ENCODE data around the gene CNTNAP2.
"Not testable (repeated sequence)": the region's sequence is repeated elsewhere in the genome, so short reads cannot be mapped to it uniquely, and the experiment has no call there.

CNTNAP2 gene

DNA sequence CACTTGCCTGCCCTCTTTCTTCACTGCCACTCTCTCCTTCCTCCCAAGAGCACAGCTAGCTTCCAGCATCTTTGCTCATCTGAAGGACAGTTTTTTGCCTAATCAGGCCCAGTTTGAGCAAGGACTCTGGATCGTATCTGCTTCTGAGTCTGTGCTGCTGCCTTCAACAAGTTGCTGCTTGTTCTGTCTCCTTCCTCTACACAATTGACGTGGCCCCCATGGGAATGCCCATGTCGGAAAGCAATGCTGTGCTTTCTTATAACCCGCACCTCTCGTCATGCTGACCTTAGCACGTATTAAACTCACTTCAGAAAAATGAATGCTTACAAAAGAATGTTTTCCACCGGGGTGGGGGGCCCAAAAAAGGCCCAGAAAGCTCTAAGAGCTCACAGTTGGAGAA lies 2149.3 kb downstream of the CNTNAP2 start:
- no peak for DNase-seq (ENCODE audit: low spot score)

DNA sequence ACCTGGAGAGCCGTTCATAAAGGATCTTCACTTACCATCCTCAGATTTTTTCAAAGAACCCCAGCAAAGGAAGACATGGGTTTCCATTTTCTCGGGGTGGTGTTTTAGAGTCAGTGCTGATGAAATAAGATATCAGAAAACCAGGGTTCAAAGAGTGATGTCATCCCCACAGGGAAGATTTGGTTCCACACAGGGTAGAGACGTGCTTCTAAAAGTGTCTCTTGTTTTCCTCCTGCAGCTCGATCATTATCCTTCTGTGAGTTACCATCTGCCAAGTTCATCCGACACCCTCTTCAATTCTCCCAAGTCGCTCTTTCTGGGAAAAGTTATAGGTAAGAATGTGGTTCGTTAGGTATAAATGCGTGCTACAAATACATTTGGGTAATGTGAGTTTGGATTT lies 2150.2 kb downstream of the CNTNAP2 start:
- no peak for DNase-seq (ENCODE audit: low spot score)

DNA sequence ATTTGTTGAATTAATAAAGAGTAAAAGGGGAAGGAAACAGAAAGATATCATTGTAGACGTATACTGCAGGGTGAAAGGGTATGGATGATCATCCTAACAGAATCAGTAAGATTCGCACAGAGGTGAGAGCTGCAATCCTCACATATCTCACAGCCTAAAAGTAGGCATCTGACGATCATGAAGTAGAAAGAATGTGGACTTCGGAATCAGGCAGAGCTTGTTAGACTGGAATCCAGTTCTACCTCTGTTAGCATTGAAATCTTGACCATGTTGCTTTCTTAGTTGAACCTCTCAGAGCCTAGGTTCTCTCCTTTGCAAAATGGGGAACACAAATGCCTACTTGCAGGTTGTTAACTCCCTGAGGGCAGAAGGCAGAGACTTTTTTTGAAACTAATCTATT lies 2154.0 kb downstream of the CNTNAP2 start:
- no peak for DNase-seq (ENCODE audit: low spot score)

DNA sequence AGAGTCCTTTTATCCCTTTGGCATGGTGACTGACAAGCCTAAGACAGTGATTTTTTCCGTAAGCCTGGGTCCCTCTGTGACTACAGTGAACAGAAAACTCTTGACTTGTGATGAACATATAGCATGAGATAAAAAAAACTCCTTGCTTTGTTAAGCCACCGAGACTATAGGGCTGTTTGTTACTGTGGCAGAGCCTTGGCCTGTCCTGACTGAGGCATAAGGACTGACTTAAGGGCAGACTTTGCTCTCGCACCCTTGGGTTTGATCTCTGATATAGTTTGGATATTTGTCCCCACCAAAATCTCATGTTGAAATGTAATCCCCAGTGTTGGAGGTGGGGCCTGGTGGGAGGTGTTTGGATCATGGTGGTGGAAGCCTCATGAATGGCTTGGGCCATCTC lies 2157.5 kb downstream of the CNTNAP2 start:
- DNase-seq (ENCODE audit: low spot score) = no peak

DNA sequence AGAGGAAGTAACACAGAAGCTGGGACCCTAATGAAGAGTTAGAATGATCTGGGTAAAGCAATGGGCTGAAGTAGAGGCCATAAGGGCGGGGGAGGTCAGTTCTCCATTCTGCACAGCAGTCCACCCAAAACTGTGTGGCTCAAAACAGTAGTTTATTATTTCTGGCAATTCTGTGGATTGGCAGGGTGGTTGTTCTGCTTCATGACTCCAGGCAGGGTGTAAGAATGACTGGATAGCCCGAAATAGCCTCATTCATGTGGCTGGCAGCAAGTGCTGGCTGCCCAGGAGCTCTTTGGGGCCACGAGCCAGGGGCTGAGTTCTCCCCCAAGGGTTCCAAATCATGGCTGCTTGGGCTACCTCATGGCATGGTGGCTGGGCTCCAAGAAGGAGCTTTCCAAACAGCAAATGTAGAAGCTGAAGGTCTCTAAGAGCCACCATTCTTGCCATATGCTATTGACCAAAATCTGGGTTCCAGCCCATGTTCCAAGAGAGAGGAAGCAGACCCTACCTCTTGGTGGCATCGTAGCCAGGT lies 2158.8 kb downstream of the CNTNAP2 start:
- DNase-seq (ENCODE audit: low spot score) = no peak

DNA sequence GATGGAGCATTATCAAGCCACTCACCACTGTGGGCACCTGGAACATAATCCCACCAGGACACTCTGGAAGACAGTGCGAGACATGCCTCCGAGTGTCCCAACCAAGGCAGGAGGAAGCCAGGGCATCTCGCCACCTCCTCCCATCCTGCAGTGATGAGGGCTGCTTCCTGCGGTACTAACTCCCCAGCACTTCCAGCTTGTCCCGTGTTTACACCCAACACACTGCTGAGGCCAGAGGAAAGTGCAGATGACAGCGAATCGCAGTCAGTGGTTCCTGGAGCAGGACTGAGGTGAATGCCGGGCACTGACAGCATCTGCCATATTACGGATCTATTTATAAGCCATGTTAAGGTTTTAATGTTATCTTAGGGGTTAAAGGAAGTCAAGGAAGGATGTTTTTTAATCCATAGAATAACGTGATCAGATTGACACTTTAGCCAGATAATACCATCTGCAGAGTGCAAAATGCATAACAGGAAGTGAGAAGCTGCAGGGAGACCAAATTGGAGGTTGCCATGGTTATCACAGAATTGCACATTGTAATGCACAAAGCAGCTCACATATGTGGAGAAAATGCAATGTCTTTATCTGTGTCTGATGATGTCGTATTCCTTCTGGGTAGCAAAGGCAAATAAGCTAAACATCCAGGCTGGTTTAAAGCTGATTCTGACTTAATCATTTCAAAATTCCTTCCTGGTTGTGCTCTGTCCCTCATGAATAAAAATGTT lies 2159.9 kb downstream of the CNTNAP2 start:
- no peak for DNase-seq (ENCODE audit: low spot score)

DNA sequence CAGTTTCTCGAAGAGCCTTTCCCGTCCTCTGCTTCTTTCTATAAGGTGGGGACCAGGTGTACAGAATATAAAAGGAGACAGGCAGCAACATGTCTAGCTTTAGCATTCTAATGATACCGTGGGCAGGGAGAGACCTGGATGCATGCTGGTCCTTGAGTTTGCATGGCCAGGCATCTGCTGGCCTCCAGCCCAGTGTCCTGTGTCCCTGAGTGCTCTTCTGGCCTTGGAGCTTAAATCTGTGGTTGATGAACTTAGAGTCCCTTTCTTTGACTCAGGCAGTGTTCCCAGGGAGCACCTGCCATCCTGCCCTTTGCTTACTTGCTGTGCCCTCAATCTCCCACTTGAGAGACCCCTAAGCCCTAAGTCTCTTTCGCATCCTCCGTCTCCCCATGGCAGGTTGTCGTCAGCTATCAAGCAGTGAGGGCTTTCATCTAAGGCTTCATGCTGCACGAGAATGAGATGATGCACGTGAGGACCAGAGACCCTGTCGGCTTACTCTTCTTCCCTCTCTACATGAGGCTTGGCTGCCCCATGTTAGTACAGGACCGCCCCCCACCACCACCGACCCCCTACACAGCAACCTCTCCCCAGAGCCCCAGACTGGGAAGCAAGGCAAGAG lies 2160.6 kb downstream of the CNTNAP2 start:
- no peak for DNase-seq (ENCODE audit: low spot score)

DNA sequence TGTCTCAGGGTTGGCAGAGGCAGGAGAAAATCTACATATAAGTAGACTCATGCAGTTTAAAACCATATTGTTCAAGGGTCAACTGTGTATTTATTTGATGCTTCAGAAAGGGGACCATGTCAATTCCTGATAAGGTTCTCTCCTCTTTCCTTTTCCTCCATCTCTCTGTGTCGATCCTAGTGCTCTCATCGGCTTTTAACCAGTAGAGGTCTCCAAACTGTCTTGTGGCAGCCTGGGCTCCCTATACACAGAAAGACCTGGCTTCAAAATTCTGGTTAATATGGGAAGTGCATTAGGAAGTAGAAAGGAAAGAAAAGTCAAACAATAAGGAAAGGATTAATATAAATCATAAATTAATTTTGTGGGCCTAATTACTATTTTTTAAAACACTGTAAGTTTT lies 2169.5 kb downstream of the CNTNAP2 start:
- no peak for DNase-seq (ENCODE audit: low spot score)

DNA sequence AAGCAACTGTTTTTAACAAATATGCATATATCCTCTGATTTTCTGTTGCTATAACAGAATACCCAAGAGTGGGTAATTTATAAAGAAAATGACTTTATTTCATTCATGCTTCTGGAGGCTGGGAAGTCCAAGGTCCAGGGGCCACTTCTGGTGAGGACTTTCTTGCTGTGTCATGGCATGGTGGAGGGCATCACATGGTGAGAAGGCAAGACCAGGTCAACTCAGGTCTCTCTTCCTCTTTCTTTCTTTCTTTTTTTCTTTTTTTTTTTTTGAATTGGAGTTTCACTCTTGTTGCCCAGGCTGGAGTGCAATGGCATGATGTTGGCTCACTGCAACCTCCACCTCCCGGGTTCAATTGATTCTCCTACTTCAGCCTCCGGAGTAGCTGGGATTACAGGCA lies 2170.9 kb downstream of the CNTNAP2 start:
- no peak for DNase-seq (ENCODE audit: low spot score)

DNA sequence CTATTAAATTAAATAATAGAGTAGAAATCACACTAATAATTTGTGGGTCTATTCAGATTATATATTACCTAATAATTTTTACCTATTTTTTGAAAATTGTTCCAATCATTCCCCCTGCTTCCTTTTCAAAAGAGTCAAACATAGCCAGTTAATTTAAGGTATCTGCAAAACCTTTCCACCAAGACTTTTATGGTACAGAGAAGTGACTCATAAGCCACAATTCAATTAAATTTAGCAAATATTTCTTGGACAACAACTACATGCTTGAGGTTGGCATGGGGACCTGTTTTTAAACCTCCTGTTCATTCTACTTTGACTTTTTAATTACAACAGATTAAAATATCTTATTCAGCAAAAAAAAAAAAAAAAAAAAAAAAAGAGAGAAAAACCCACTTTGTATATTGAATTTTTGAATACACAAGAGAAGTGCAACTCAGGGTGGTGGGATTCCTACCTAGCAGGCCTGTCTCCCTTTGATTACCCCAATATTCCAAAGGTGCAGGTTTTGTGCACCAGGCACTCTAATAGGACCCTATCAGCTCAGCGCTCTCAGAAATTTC lies 2172.1 kb downstream of the CNTNAP2 start:
- no peak for DNase-seq (ENCODE audit: low spot score)

DNA sequence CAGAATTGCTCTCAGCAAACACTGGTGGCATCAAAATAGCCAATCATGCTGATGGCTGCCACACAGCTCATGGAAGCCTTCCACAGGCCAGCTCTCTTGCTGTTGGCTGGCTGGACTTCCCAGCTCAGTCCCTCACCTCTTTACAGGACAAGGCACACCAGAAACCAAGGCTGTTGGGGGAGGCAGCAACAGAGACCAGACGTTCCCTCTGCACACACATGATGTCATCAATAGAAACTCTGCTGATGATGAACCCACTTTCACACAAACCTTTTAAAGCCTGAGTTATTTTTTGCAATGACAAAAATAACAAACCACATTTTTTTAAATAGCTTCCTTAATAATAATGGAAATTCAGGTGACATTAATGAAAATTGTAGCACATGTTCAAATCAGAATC lies 2173.0 kb downstream of the CNTNAP2 start:
- no peak for DNase-seq (ENCODE audit: low spot score)

DNA sequence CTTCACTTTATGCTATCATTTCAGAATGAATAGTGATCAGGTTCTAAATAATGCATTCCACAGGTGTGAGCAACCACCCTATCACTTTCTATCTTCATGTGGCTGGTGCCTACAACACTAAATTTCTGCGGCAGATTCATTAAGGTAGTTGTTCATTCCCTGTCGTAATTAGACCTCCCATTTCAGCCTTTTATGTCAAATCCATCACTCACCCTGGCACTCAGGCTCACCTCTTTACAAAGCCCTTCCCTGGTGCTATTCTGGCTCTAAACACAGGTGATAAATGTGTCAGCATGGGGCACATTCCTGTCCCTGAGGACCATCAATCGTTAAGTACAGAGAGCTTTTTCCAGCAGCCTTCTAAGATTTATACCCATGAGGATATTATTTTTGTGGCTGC lies 2173.9 kb downstream of the CNTNAP2 start:
- DNase-seq (ENCODE audit: low spot score) = no peak

DNA sequence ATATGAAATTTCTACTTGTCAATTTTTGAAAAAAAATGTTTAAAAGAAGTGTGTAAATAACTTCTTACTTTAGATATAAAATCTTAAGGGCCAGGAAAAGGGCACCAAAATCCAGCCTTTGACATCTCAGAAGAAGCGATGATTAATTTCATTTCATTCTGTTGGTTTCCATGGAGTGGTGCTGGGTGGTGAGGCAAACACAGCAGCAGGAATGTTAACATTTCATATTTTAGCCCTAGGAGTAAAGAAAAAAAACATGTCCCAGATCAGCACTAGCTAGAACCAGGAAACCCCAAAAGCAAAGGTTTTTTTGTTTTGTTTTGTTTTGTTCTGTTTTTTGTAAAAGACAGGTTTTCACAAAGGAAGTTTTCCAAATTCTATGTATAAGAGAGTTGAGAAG lies 2175.2 kb downstream of the CNTNAP2 start:
- DNase-seq (ENCODE audit: low spot score) = no peak

DNA sequence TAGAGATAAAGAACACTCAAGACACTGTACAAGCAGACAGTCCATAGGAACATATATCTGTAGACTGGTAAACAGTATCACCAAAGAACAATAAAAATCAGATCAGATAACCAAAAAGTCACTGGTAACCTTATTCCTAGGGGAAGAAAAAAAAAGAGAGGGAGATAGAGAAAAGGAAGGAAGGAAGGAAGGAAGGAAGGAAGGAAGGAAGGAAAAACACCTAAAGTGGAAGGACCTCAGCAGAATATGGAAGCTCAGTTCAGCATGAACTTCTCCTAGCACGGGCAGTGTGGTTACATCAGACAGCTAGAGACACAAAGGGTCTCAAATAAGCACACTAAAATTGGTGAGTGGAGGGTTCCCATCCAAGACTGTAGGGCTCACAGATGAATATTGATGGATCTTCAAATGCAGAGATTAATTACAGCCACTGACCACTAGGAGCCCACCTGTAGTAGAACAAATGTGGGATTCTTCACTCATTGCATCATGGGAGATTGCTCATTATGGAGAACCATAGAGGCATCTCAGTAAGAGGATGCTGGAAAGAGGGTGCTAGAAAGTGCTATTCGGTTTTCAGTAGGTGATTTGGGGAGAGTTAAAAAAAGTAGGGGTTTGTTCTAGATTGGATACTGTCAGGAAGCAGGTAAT lies 2180.5 kb downstream of the CNTNAP2 start:
- no peak for DNase-seq (ENCODE audit: low spot score)

DNA sequence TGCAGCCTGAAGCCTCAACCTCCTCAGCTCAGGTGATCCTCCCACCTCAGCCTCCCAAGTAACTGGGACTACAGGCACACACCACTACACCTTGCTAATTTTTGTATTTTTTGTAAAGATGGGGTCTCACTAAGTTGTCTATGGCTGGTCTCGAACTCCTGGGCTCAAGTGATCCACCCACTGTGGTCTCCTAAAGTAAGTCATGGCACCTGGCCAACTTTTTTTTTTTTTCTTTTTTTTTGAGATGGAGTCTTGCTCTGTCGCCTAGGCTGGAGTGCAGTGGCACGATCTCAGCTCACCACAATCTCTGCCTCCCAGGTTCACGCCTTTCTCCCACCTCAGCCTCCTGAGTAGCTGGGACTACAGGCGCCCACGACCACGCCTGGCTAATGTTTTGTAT lies 2182.2 kb downstream of the CNTNAP2 start:
- not testable (repeated sequence) for DNase-seq (ENCODE audit: low spot score)

DNA sequence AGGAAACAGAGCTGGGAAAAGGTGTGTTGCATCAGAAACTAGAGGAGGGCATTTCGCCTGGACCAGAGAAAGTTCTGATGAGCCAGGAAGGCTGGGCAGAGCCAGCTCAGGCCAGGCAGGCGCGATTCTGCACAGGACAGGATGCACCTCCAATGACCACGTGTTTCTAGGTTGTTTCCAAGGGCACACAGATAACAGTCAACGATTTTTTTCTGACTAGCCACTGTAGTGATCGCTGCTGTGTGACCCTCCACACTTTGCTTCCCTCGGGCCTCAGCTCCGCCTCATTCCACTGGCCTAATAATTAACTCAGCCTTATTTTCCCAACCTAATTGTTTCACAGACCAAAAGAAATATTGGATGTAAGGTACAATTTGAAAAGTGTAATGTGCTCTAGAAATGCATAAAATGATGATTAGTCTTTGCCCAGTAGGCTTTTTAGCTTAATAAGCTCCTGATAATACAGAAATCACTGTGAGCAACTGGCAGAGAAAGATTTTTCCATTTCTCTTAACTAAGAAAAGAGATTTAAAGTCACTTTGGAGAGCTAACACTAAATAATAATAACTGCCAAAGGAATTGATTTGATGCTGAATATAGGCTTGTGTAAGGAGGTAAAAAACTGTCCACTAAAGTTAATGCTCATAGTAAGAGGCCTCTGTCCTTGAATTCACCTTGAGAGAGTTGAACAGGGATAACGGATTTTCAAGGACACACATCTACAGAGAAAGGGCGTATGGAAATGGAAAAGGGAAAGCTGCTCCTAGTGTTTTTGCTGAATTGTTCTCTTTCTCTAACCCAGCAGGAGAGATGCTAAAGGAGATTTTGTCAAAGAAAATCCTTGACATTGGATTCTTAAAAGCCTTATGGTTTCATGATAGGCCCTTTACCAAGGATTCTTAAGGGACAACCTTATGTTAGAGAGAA lies 2183.0 kb downstream of the CNTNAP2 start:
- DNase-seq (ENCODE audit: low spot score) = no peak

DNA sequence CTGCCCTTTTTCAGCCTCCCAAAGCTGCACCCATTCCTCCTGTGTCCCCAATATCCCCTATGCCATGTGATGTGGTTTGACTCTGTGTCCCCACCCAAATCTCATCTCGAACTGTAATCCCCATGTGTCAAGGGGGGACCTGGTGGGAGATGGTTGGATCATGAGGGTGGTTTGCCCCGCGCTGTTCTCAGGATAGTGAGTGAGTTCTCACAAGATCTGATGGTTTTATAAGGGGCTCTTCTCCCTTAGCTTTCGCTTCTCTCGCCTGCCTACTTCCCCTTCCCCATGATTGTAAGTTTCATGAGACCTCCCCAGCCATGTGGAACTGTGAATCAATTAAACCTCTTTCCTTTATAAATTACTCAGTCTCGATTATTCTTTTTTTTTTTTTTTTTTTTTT lies 2185.8 kb downstream of the CNTNAP2 start:
- DNase-seq (ENCODE audit: low spot score) = not testable (repeated sequence)

DNA sequence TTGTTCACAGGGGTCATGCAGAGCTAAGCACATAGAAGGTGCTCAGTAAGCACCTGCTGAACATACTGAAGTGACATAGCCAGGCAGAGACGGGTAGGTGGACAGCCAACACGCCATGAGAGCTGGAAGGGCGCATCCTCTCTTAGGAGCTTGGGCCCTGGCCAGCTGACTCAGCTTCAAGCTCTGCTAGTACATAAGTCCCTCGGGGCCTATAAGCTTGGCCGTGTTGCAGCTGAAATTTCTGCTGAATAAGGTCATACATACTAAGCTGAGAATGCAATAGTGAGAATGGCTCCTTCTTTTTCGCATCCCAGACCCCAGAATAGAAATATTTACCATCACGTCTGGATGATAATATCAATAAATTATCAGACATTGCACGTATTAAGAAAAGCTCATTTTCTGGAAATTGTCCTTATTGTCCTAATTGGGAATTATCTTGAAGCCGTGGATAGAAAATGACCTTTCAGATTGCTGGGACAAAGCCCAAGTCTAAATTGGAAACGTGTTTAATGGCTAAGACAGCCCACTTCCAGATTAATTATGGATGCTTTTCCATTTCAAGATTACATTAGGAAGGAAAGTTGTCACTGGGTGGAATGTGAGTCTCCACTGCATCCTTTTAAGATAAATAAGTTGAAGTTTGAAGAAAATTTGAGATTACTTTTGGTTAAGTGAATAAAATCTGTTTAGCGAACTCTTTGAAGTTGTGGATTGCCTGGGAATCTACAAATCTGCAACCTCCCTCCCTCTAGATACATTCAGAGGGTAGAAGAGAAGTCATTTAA lies 2186.9 kb downstream of the CNTNAP2 start:
- no peak for DNase-seq (ENCODE audit: low spot score)

DNA sequence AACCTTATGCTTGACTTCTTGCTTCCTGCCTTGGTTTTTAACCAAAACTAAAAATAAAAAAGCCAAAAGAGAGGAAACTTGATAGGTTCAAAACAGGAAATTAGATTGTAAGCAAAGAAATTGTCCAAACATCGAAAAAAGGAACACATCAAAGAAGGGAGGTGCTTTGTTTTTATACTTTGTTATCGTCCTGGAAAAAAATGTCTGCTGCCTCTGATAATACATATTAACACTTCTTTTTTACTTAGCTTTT lies 2187.4 kb downstream of the CNTNAP2 start:
- no peak for DNase-seq (ENCODE audit: low spot score)

DNA sequence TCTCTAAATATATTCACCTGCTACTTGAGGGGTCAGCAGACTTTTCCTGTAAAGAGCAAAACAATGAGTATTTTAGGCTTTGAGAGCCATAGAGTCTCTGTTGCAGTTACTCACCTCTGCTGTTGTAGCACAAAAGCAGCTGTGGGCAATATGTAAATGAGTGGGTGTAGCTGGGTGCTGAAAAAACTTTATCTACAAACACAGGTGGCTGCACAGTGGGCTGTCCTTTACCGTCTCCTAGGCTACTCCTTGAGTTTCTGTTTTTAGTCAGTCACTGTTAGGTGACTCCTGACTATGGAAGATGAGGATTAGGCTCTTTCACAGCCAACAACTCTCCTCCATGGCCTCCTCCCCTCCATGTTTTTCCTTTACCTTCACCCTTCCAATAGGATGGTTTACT lies 2187.9 kb downstream of the CNTNAP2 start:
- no peak for DNase-seq (ENCODE audit: low spot score)

DNA sequence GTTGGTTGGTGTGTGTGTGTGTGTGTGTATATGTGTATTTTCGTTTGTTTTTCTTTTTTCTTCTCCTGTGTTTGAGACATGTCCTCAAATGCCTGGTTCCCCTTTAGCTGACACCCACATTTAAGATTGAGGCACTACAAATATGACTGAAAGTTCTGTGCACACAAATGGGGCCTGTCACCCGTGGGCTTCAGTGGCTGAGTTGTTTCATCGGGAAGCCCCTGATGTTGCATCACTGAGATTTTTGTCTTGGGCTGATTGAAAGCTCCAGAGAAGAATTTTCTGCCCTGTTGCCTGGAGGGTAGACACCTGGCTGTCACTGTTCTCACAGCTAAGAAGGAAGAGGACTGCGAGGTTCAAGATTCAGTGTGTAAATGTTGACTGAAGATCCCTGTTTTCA lies 2190.2 kb downstream of the CNTNAP2 start:
- DNase-seq (ENCODE audit: low spot score) = no peak

Data from AG08395 (cell line).